Gastroesophageal sphincter (tissue), 4 donors: Measurements from ENCODE around the gene KL. TPM values are rescaled to one million over a fixed set of nuclear protein-coding genes. Genes with fewer than 3 reads are reported as not detected.

Experiments
- ATAC-seq: fragments of 150-250 bp; one replicate; pipeline ENCODE4 v1.9.1; 2016; ENCODE audit warnings: mild to moderate bottlenecking, moderate library complexity
- H3K27ac ChIP-seq, 4 donors: fragments of 200-600 bp; sonication (generic) in 3 of 4; 1 replicate in 3 of 4; 2 replicates in 1 of 4; pipeline ENCODE4 v1.5.1; 2016 to 2019
- H3K27me3 ChIP-seq: fragments of 200-600 bp; sonication (generic); one replicate; pipeline ENCODE4 v1.5.1; 2019
- H3K36me3 ChIP-seq, 2 donors: fragments of 200-600 bp; sonication (generic); one replicate each; pipeline ENCODE4 v1.5.1; 2019; ENCODE audit warnings: control low read depth in 1 of 2
- H3K4me1 ChIP-seq, 3 donors: fragments of 200-600 bp; sonication (generic); 1 replicate in 2 of 3; 2 replicates in 1 of 3; pipeline ENCODE4 v1.5.1; 2016 to 2019; ENCODE audit warnings: control low read depth in 2 of 3
- H3K4me3 ChIP-seq, 2 donors: fragments of 200-600 bp; sonication (generic); one replicate each; pipeline ENCODE4 v1.5.1; 2019; ENCODE audit warnings: mild to moderate bottlenecking in 1 of 2, moderate library complexity in 1 of 2
- H3K9me3 ChIP-seq, 3 donors: fragments of 200-600 bp; sonication (generic); one replicate each; pipeline ENCODE4 v1.5.1; 2017 to 2019; ENCODE audit warnings: control low read depth in 2 of 3
- EP300 ChIP-seq: sonication (generic); formaldehyde crosslinking; IDR thresholded peaks from one replicate; pipeline ENCODE4 v1.6.1; 2017; ENCODE audit warnings: antibody characterized with exemption, mild to moderate bottlenecking
- POLR2A ChIP-seq, 2 donors: fragments of 450-650 bp; IDR thresholded peaks; one replicate each; pipeline ENCODE4 v1.6.1; 2017; ENCODE audit warnings: antibody characterized with exemption in 2 of 2, mild to moderate bottlenecking in 2 of 2, moderate library complexity in 1 of 2
- POLR2AphosphoS5 ChIP-seq: sonication (generic); formaldehyde crosslinking; IDR thresholded peaks from one replicate; pipeline ENCODE4 v1.6.1; 2017; ENCODE audit warnings: antibody characterized with exemption
- WGBS, 2 donors: methylation state at CpG; one replicate each; pipeline ENCODE4 v1.1.5; 2018; ENCODE audit warnings: low coverage in 1 of 2; 5-methylcytosine and 5-hydroxymethylcytosine counted together
- total RNA-seq, 4 donors: library from RNA; depleted of rRNA; stranded (reverse); fragments of >200 nt; gene quantifications; one replicate each; pipeline ENCODE4 v1.1.0, GENCODE V29; 2016
- TF ChIP-seq, protein P1 (sequence below), 4 experiments: fragments of 200-600 bp in 2 of 4; fragments of 450-650 bp in 2 of 4; sonication (generic) in 1 of 4; IDR thresholded peaks; one replicate each; pipeline ENCODE4 v1.5.1; 2017 to 2019; ENCODE audit warnings: antibody characterized with exemption in 4 of 4, mild to moderate bottlenecking in 2 of 4, moderate library complexity in 2 of 4

KL gene
- total RNA-seq, 4 donors from 2014 or later, result 1.7 to 6.6 (median 3.4) TPM

DNA sequence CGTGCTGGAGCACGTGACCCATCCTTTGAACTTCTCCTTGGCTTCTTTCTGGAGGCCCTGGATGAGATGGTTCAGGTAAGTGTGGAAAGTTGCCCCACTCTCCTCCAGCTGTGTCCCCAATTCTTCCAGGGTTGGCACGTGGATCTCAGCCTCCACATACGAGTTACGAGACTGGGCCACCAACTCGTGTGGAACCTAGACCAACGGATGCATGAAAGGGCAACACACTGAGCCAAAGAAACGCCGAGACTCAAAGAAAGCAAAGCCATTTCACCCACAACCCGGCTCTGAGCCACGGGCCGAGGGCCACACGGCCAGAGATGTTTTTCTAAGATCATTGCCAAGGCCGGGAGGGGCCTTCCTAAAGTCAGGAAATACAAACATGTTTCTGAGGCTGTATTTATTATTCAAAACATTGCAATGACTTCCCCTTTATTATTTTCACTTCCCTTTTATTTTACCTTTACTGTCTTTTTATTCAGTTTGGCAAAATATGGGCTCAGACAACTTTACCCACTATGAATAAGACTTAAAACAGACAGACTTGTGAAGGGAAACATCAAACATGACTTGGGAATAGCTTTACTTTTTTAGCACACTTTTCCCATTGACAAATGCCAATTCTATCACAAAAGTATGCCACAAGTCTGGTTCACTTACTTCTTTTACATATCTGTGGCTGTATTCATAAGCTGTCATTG, 94.6 kb downstream of the KL start:
- ATAC-seq, result no peak
- Histone ChIP-seq H3K4me3 (no peak overlapping the region), H3K27me3 (no peaks in the 10 kb centered on the region), H3K9me3 (no peaks in the 10 kb centered on the region), H3K36me3 (peaks cover 0 to 62% of the 10 kb centered on the region in 2 donors), H3K27ac (peak overlapping the region; percentile 37 to 86 (median 80)), H3K4me1 (peaks cover 16 to 97% (median 69%) of the 10 kb centered on the region in 3 donors)
- WGBS, 2 donors, result 25 to 41% methylated on average over 7 to 14 of the region's 14 CpGs
- TF ChIP-seq, protein P1, sequence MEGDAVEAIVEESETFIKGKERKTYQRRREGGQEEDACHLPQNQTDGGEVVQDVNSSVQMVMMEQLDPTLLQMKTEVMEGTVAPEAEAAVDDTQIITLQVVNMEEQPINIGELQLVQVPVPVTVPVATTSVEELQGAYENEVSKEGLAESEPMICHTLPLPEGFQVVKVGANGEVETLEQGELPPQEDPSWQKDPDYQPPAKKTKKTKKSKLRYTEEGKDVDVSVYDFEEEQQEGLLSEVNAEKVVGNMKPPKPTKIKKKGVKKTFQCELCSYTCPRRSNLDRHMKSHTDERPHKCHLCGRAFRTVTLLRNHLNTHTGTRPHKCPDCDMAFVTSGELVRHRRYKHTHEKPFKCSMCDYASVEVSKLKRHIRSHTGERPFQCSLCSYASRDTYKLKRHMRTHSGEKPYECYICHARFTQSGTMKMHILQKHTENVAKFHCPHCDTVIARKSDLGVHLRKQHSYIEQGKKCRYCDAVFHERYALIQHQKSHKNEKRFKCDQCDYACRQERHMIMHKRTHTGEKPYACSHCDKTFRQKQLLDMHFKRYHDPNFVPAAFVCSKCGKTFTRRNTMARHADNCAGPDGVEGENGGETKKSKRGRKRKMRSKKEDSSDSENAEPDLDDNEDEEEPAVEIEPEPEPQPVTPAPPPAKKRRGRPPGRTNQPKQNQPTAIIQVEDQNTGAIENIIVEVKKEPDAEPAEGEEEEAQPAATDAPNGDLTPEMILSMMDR (IDR thresholded peaks at IDR 0.05), result no peak
- no peak for TF ChIP-seq POLR2AphosphoS5
- no peak for TF ChIP-seq EP300
- no peak for TF ChIP-seq POLR2A (IDR thresholded peaks at IDR 0.05)

DNA sequence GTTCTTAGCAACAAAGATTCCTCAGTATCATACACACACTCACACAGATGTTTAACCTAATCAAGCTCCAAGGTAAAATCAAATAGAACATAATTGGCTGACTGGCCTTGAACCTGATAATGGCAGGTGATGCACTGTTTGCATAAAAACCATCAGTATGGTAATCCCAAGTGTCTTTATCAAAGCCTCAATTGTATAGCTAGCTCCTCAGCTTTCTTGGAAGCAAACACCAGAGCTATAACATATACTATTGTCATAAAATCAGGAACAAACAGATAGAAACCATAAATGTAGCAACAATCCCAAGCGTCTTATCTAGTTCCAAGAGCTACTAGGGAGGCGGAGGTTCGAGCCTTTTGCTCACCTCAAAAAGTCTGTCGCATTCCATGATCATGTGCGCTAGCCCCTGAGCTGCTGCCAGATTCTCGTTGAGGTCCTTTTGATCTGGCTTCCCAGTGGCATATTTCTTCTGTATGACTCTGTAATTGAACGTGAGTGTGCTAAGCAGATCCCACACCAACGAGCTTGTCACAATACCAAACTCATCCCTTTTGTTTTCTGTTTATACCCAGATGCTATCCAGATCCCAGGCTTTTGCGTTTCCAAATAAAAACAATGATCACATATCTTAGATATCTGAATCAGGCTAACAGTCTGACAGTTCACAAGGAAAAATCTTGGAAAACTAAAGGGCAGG, 95.3 kb downstream of the KL start:
- Histone ChIP-seq H3K4me3 (no peak overlapping the region), H3K36me3 (peaks cover 0 to 62% of the 10 kb centered on the region in 2 donors), H3K27ac (peak overlapping the region; percentile 37 to 86 (median 80)), H3K4me1 (peaks cover 16 to 90% (median 67%) of the 10 kb centered on the region in 3 donors), H3K9me3 (no peaks in the 10 kb centered on the region), H3K27me3 (no peaks in the 10 kb centered on the region)
- ATAC-seq, result no peak
- 19 to 36% methylated on average over 9 of the region's 9 CpGs for WGBS, 2 donors
- no peak for TF ChIP-seq POLR2A (IDR thresholded peaks at IDR 0.05)
- TF ChIP-seq, protein P1 (IDR thresholded peaks at IDR 0.05), result no peak
- no peak for TF ChIP-seq EP300
- TF ChIP-seq POLR2AphosphoS5, result no peak

DNA sequence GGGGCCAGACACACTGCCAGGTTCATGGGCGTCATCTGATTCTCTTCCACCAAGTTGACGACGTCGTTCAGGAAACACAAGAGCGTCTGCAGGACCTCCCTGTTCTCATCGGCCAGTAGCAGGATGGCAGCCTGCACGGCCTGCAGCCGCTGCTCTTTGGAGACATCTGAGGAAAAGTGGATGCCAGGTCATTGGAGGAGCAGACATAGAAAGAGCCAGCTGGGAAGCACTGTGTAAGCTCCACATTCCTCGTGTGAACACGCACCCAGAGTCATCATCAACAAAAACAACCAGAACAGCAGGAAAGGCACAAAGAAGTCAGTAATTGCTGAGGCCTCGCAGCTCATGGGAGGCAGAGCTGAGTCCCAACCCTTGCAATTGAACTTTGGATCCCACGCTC, 96.5 kb downstream of the KL start:
- Histone ChIP-seq H3K36me3 (peaks cover 0 to 63% of the 10 kb centered on the region in 2 donors), H3K4me3 (no peak overlapping the region), H3K9me3 (no peaks in the 10 kb centered on the region), H3K27ac (peak overlapping the region; percentile 37 to 86 (median 80)), H3K4me1 (peaks cover 16 to 78% (median 58%) of the 10 kb centered on the region in 3 donors), H3K27me3 (no peaks in the 10 kb centered on the region)
- 59 to 80% methylated on average over 7 to 9 of the region's 12 CpGs for WGBS, 2 donors
- ATAC-seq, result no peak
- TF ChIP-seq POLR2AphosphoS5 (no peak), POLR2A (IDR thresholded peaks at IDR 0.05) (no peak), EP300 (no peak)
- TF ChIP-seq, protein P1 (IDR thresholded peaks at IDR 0.05), result no peak

DNA sequence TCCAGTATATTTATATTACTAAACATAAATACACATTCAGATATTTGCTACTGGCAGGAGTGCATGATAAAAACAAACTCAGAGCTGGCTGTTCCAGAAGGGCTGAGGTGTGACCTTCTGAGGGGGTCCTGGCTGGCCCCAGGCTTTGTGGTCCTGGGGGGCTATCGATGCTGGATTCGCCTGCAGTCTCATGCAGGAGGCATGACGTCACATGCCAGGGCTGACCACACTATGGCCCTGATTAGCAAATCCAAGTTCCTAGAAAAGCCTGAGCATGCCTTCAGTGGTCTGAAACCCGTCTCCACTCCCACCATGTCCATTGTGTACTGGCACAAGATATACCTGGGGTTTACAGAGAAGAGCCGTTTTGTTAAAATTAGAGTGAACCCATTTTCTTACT, 97.9 kb downstream of the KL start:
- ATAC-seq, result no peak
- Histone ChIP-seq H3K27me3 (no peaks in the 10 kb centered on the region), H3K36me3 (peaks cover 0 to 68% of the 10 kb centered on the region in 2 donors), H3K27ac (peak overlapping the region in 3 of 4 donors; percentile 79 to 86 (median 81)), H3K9me3 (no peaks in the 10 kb centered on the region), H3K4me1 (peaks cover 14 to 67% (median 47%) of the 10 kb centered on the region in 3 donors), H3K4me3 (no peak overlapping the region)
- 53 to 61% methylated on average over 3 to 4 of the region's 5 CpGs for WGBS, 2 donors
- TF ChIP-seq POLR2AphosphoS5 (no peak), POLR2A (IDR thresholded peaks at IDR 0.05) (no peak), EP300 (no peak)
- TF ChIP-seq, protein P1 (IDR thresholded peaks at IDR 0.05), result no peak
